HG03060 (cell line): Measurements from ENCODE around the gene PRUNE2.

ENCODE experiments used
- ATAC-seq: cut with Tn5 transposase; IDR thresholded peaks from one replicate; pipeline ENCODE4 v1.9.1; 2021; ENCODE audit warnings: low read depth, moderate number of reproducible peaks; ENCODE audit not compliant: unreplicated experiment

PRUNE2 gene

DNA sequence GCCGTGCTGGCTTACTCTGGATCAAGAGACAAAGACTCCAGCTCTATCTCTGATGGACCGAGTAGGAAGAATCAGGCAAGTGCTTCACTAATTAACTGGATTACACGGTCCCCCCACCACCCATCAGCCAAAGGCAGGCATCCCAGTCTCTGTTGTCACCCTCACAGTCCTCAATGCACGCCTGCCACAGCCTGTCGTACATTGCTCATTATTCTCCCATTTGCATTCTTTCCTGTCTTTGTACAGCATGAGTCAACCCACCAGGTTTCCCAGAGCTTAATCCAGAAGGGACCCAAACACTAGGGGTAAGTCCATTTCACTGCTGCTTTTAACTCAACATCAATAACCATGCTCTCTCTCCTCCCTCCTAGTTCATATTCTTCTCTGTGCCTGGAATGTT lies 97.3 kb downstream of the PRUNE2 start:
- no peak for ATAC-seq

GRCh38 chr9:76803762-76804161 lies 102.2 kb downstream of the PRUNE2 start:
- no peak for ATAC-seq

DNA sequence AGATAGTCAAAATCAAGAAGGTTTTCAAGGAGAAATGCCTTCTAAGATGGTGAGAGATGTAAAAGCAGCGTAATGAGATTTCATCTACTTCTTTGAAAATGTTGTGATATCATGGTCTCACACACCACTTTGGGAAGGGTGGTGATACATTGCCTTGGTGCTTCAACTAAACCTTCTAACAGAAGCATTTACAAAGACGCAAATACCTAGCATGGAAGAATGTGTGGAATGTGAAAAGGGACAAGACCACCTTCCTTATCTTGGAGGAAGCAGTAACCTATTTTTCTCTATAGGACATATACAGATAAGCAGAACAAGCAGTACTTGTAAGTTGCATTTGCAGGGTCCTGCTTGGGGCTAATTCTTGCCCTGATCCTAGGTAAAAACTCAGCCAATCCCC lies 102.8 kb downstream of the PRUNE2 start:
- no peak for ATAC-seq

GRCh38 chr9:76800901-76801300 lies 105.0 kb downstream of the PRUNE2 start:
- ATAC-seq = no peak

DNA sequence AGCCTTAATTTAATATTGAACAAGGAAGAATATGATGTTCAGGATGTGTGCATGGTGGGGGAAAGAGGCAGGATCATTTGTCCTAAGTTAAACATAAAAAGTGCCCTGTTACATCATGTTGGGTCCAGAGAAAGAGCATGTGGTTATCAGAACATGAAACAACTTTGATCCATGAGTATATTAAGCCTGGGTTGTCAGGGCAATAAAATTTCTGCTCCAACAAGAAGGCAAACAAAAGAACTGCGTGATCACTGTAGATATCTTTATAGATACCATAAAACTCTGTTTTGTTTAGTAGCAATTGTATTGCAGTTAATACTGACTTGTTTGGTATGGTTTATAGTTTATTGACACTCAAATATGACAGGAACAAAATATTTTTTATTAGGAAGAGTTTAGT lies 106.4 kb downstream of the PRUNE2 start:
- no peak for ATAC-seq

GRCh38 chr9:76798527-76798926 lies 107.4 kb downstream of the PRUNE2 start:
- no peak for ATAC-seq

- ATAC-seq = no peak
These were observed 109.6 kb downstream of the PRUNE2 start for GRCh38 chr9:76796296-76796695.

- no peak for ATAC-seq
These were observed 112.0 kb downstream of the PRUNE2 start for GRCh38 chr9:76793784-76794431.

DNA sequence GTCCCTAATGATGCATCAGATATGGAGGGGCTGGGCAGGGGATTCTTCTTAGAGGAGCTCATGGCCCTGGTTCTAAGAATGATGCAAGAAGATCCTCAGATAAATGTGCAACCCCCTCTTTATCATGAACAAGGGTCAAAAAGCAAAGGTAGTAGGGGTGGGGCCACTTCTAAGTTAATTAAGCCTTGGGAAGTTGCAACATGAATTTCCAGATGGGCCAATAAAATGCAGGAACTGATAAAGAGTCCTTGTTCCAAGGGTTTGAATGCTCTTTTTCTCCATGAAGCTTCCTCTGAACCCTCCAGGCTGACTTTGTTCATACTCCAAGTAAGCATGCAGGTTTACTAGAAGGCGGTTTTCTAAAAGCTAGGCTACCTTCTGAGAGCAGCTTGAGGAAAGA lies 116.1 kb downstream of the PRUNE2 start:
- no peak for ATAC-seq

- ATAC-seq = no peak
These were observed 118.2 kb downstream of the PRUNE2 start for GRCh38 chr9:76787677-76788076.

DNA sequence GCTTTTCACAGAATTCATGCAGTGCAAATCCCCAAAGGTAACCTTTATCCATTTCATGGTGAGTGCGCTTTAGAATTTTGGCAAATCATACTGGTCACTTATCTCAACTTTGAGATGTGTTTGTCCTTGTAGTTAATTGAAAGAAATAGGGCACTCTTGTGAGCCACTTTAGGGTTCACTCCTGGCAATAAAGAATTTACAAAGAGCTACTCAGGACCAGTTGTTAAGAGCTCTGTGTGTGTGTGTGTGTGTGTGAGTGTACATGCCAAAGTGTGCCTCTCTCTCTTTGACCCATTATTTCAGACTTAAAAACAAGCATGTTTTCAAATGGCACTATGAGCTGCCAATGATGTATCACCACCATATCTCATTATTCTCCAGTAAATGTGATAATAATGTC lies 120.4 kb downstream of the PRUNE2 start:
- no peak for ATAC-seq

GRCh38 chr9:76784881-76785280 lies 121.0 kb downstream of the PRUNE2 start:
- ATAC-seq = no peak

DNA sequence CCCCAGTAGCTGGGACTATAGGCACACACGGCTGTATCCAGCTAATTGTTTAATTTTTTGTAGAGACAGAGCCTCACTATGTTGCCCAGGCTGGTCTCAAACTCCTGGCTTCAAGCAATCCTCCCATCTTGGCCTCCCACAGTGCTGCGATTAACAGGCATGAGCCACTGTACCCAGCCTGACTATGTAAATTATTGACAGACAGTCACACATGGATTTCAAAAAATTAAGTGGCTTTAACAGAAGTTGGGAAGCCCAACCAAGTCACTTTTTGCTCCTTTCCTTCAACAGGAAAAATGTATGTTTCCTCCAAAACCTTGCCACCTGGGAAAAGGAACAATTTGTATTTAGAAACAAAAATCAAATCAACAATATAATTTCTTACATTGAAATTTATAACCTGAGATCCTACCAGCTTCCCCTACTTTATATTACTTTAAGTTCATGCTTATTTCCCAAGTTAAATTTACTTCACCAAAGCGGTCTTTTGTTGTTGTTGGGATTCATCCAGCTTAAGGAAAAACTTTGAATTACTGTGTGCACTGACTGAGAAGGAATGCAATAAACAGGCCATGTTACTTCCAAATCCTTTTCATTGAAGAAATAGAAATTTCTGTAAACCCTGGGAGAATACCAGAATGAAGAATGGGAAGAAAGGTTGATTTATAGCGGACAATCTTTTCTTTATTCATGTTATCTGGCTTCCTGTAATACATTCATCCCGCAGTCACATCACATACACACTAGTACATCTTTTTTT lies 133.0 kb downstream of the PRUNE2 start:
- no peak for ATAC-seq

DNA sequence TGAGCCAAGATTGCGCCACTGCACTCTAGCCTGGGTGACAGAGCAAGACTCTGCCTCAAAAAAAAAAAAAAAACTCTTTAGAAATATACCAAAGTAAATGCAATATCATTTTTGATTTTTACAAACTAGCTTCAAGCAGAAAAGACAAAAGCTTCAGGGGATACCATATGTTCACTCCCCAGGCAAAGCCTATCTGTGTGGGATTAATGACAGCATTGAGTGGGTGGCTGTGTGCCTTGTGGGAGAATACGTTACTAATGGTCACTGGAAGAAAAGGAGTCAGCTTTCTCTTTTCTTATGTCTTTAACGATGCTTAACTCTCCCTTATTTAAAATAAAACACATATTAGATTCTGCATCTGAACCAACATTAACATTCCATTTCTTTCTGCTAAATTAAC lies 139.8 kb downstream of the PRUNE2 start:
- no peak for ATAC-seq

GRCh38 chr9:76764138-76764537 lies 141.8 kb downstream of the PRUNE2 start, which contains the start of gene PCA3:
TSS of gene PCA3 (plus strand) at chr9:76764438.
- ATAC-seq = no peak

DNA sequence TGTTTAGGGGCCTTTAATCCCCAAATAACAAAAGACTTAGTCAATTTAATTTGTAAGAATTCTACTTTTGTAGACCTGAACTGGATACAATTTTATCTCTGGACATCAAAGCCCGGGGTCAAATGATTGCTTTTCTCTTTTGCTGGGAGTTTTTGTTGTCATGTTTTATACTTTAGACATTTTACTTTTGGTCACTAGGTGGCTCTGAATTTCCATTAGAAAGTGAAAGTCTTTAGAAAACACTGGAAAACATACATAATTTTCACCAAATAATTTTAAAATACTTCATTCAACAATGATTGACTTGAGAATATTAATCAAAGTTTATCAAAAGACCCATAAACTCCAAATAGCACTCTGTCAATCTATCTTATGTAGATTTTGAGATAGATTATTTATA lies 144.5 kb downstream of the PRUNE2 start:
- no peak for ATAC-seq

GRCh38 chr9:76759732-76760131 lies 146.2 kb downstream of the PRUNE2 start:
- no peak for ATAC-seq

- no peak for ATAC-seq
These were observed 147.4 kb downstream of the PRUNE2 start for GRCh38 chr9:76758476-76758875.

- peak; percentile 35 for ATAC-seq
These were observed 148.8 kb downstream of the PRUNE2 start for GRCh38 chr9:76756941-76757673.

DNA sequence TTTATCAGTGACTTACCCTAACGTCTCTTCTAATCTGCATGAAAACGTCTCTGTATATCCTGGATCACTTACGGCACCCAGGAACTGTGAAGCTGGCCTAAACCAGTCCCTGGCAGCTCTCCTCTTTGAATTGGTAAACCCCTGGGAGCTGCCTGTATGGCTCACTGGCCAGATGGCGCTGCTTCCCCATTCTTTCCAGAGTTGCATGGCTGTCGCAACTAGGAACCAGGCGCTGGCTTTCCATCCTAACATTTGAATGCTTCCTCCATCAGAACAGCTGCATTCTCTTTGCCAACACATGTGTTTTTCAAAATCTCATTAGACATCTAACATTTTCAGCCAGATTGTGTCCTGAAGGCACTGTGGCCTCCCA lies 149.7 kb downstream of the PRUNE2 start:
- ATAC-seq = no peak

DNA sequence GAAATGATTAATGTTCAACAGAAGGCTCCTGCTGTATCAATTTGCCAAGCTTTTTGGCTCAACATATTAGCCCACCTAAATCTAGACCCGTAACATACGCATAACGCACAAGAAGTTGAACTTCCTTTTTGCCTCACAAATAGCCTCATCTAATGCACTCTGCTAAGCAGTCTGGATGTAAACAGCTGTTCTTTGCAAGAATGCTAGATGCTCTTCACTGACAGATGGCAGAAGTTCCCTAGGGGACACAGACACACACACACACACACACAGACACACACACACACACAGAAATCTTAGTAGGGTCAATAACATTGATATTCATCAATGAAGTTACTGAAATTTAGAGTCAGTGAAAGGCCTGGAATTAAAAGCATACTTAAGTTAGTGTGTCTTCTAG lies 154.9 kb downstream of the PRUNE2 start:
- ATAC-seq = no peak

DNA sequence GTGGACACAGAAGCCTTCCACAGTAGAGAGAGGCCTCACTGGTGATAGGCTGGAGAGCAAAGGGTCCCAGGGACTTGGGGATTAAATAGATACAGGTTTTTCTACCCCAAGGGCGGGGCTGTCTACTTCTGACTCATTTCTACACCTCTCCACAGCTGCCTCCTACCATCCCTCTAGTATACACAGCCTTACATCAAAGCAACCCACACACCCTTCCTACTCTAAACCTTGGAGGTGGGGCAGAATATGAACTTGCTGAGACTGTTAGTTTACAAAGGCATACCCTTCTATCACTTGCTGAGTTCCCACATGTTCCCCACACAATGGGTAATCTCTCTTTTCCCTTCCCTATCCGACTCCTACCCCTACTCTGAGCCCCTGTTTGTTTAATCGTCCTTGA lies 161.6 kb downstream of the PRUNE2 start:
- ATAC-seq = no peak
